Regular cardiac myocyte (primary cell): ENCODE measurements around the gene ANXA9. TPM values are rescaled to one million over a fixed set of nuclear protein-coding genes. Genes with fewer than 3 reads are reported as not detected.

ENCODE experiments used
- total RNA-seq: library from RNA; depleted of rRNA; stranded (reverse); fragments of >200 nt; gene quantifications from 2 replicates; pipeline ENCODE4 v1.2.3, GENCODE V29; 2014

The ANXA9 gene, protein sequence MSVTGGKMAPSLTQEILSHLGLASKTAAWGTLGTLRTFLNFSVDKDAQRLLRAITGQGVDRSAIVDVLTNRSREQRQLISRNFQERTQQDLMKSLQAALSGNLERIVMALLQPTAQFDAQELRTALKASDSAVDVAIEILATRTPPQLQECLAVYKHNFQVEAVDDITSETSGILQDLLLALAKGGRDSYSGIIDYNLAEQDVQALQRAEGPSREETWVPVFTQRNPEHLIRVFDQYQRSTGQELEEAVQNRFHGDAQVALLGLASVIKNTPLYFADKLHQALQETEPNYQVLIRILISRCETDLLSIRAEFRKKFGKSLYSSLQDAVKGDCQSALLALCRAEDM
- not detected in 2 replicates for total RNA-seq

DNA sequence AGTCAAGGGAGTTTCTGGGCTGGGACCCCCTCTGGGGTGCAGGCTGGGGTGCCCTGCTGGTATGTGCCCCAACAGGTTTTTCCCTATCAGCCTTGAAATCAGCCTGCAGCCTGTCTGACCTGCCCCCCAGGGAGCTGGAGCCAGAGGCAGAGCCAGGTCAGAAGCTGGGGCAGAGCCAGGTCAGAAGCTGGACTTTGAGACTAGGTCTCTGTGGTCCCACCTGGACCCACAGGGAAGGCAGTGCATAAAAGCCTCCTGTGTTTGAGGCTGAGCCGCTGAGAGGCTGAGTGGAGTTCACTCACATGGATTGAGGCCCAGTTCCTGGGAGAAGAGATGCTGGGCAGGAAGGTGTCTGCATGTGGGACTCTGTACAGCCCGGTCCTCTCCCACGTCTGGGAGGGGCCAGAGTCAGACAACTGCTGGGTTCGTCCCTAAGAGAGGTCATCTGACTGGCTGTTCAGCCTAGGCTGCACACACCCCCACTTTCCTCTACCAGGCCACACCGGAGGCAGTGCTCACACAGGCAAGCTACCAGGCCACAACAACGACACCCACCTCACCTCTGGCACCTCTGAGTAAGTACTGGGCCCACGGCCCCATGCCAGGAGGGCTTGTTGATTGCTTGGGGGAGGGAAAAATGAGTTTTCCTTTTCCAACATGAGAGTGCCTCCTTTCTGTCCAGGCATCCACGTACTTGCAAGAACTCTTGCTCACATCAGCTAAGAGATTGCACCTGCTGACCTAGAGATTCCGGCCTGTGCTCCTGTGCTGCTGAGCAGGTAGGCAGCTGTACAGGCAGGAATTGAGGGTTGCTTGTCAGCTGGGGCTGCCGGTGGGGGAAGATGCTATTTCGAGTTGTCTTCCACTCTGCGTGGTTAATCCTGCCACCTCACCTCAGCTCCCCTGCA lies at the start of gene ANXA9:
Gene ANXA9 (plus strand): TSS at position 488 of the 908 bp plus-strand sequence. CDS start 814 bp downstream, outside the sequence.

GRCh38 chr1:150974580-150975478 lies 7.3 kb upstream of the ANXA9 start, which contains the start of gene CERS2:
Gene CERS2 (minus strand): TSS chr1:150974835. CDS start chr1:150969090, 5,745 bp downstream.

DNA sequence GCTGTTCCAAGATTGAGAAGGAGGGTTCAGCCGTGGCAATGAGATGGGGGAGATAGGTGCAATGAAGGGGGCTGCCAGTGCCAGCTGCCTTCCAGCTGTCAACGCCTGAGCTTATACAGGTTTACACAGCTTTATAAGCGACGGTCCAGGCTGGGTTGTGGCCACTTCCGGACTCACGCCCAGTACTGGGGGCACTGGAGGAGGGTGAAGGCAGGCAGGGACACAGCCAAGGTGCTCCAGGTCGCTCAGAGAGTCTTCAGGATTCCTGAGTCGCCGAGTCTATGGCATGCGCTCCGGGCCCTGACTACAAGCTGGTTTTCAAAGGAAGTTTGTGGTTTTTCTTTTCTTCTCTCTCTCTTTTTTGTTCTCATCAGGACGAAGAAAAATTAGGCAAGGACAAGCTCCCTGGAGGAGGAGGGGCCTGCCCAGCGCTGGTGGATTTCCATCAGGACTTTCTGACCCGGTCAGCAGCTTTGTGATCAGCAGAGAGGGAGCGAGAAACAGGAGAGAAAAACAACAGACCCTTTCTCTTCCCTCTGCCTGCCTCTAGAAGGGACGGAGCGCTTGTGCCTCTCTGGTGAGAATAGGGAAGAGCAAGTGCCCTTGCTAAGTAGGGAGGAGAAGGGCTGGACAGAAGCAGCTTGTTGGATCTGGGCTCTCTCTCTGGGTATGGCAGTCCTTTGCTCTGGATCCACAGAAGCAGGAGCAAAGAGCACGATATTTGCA lies 24.4 kb downstream of the ANXA9 start, which contains the start of gene MINDY1:
Gene MINDY1 (minus strand): TSS at position 576 of the 726 bp plus-strand sequence. CDS start 4,285 bp downstream, outside the sequence.

DNA sequence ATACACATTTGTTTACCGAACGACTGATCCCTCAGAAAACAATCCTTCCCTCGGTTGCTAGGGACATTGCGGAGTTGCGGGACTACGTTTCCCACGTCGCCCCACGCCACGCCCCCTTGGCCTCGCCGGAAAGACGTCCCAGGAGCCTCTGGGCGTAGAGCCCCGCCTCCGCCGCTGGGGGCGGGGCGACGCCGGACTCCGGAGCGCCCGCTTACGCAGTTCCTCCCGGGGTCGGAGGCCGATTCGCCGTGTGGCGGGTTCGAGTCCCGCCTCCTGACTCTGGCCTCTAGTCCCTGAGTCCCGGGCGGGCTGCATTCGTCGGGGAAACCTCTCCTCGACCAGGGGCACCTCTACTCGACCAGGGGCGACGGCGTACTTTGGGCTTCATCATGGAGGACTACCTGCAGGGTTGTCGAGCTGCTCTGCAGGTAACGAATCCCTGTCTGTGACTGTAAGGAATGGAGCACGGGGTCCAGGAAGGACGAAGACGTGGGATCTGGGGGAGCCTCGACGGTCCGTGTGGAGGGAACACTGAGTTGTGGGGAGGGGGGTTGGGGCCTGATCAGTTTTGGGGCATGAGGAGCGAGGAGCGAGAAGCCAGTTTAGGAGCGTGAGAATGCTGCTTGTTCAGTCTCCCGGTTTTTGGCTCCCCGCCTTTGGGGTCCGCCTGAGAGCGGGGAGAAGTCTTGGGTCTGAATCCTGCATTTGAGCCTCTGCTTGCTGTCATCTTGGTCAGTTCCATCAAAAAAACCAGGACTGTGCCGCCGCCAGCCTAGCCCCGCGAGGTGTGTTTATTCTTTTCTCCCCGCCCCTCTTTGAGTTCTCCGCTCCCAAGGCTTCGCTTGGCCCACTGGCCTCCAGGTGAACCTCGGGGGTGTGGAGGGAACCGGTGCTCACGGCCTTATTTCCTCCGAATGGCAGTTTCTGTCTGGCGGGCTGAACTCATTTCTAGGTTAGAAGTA lies 26.4 kb downstream of the ANXA9 start, which contains the start of gene PRUNE1:
Gene PRUNE1 (plus strand): TSS at position 206 of the 962 bp plus-strand sequence. CDS start 184 bp downstream, at position 390.

GRCh38 chr1:151036356-151036755 lies 54.3 kb downstream of the ANXA9 start, which contains the start of gene BNIPL:
Gene BNIPL (plus strand): TSS chr1:151036586. CDS start chr1:151036726, 140 bp downstream.

Other genes starting within 250 kb of the ANXA9 start
- gene CTSS, start 216.5 kb upstream of the ANXA9 start, total RNA-seq: 3.3 and 12.4 TPM in 2 replicates
- gene CTSK, start 174.0 kb upstream of the ANXA9 start, total RNA-seq: 5.4 and 24.2 TPM in 2 replicates
- gene ARNT, start 105.7 kb upstream of the ANXA9 start, total RNA-seq: 28.2 and 37.5 TPM in 2 replicates
- gene CTXND2, start 95.2 kb upstream of the ANXA9 start, total RNA-seq: not detected in 2 replicates
- 21.9 and 26.8 TPM in 2 replicates for gene SETDB1, start 55.9 kb upstream of the ANXA9 start, total RNA-seq
- 108 and 150 TPM in 2 replicates for gene CERS2, start 7.5 kb upstream of the ANXA9 start, total RNA-seq
- gene MINDY1, start 24.6 kb downstream of the ANXA9 start, total RNA-seq: 6.5 and 8.5 TPM in 2 replicates
- gene PRUNE1, start 26.2 kb downstream of the ANXA9 start, total RNA-seq: 5.9 and 10.7 TPM in 2 replicates
- gene BNIPL, start 54.3 kb downstream of the ANXA9 start, total RNA-seq: 0.28 and 0.38 TPM in 2 replicates
- gene C1orf56, start 65.5 kb downstream of the ANXA9 start, total RNA-seq: 1.5 and 1.7 TPM in 2 replicates
- gene CDC42SE1, start 77.3 kb downstream of the ANXA9 start, total RNA-seq: 46.2 and 69.2 TPM in 2 replicates
- gene MLLT11, start 78.1 kb downstream of the ANXA9 start, total RNA-seq: 5.9 and 6.3 TPM in 2 replicates
- gene GABPB2, start 88.5 kb downstream of the ANXA9 start, total RNA-seq: 21.3 and 21.7 TPM in 2 replicates
- 1.1 and 1.3 TPM in 2 replicates for gene SEMA6C, start 164.3 kb downstream of the ANXA9 start, total RNA-seq
- gene TNFAIP8L2, start 174.4 kb downstream of the ANXA9 start, total RNA-seq: not detected in 2 replicates
- gene LYSMD1, start 183.6 kb downstream of the ANXA9 start, total RNA-seq: 3.9 and 6.7 TPM in 2 replicates
- 20.1 and 25.7 TPM in 2 replicates for gene SCNM1, start 183.9 kb downstream of the ANXA9 start, total RNA-seq
- gene TMOD4, start 193.7 kb downstream of the ANXA9 start, total RNA-seq: 0.19 TPM in 1 of 2 replicates, not detected in the other
- 37.2 and 53.1 TPM in 2 replicates for gene VPS72, start 207.9 kb downstream of the ANXA9 start, total RNA-seq
- 54.7 and 58.3 TPM in 2 replicates for gene PIP5K1A, start 216.3 kb downstream of the ANXA9 start, total RNA-seq